ENCODE measurements around the gene P2RY6. TPM values are rescaled to one million over a fixed set of nuclear protein-coding genes. Genes with fewer than 3 reads are reported as not detected.

Gene P2RY6
- total RNA-seq, 2 experiments from 2014 or later: not detected

DNA sequence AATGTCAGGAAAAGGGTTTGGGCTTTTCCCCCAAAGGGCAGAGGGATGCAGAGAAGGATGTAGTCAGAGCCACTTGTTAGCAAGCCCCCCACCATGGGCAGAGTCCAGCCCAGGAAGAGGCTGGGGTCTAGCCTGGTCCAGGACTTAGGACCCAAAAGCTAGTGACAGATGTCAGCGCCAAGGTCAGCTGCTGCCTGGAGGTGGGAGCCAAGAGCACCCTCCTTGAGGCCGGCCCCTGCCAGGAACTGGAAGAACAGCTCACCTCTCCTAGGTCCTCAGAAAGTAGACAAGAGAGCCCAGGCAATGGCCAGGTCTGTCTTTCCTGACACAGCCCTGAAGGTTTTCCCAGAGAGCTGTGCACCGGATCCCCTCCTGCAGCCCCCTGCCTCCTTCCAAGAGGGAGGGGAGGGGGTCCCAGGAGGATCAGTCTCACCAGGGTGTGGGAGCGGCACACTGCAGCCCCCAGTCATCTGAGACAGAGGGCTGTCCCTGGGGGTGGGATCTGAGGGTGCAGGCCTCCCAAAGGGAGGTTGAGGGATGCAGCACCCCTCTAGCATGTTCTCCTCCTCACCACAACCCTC, 21.3 kb downstream of the P2RY6 start:
- DNase-seq (no peak), ATAC-seq (no peak)
- CTCF ChIA-PET: interaction anchor here (1.0 to 4.2 kb wide), 6 partner anchors 8 to 462 kb away, joined by 3 to 34 read pairs (median 4); no protein-coding TSS in a partner anchor
- no peaks in the 10 kb centered on the region for H3K9me3 Mint-ChIP-seq (ENCODE audit: low read depth)
- H3K4me3 Mint-ChIP-seq: no peak overlapping the region
- H3K4me1 Mint-ChIP-seq: peaks cover 13% of the 10 kb centered on the region
- H3K27me3 Mint-ChIP-seq: no peaks in the 10 kb centered on the region
- no peaks in the 10 kb centered on the region for H3K36me3 Mint-ChIP-seq
- H3K27ac Mint-ChIP-seq: no peak overlapping the region

DNA sequence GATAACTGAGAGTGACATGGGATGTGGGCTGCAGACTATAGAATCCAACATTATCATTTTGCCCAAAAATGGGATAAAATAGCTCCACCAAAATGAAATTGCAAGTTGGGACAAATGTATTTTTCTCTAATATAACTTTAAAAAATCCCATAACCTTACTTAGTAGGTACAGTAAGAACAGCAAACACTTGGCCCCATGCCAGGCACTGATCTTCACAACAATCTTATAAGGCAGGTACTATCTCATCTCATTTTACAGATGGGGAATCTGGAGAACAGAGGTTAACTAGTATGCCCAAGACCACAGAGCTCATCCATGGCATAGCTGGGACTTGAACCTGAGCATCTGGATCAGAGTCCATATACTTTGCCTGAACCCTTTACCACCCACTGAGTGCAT, 22.5 kb downstream of the P2RY6 start:
- H3K27me3 Mint-ChIP-seq: no peaks in the 10 kb centered on the region
- no peak overlapping the region for H3K27ac Mint-ChIP-seq
- no peaks in the 10 kb centered on the region for H3K9me3 Mint-ChIP-seq (ENCODE audit: low read depth)

DNA sequence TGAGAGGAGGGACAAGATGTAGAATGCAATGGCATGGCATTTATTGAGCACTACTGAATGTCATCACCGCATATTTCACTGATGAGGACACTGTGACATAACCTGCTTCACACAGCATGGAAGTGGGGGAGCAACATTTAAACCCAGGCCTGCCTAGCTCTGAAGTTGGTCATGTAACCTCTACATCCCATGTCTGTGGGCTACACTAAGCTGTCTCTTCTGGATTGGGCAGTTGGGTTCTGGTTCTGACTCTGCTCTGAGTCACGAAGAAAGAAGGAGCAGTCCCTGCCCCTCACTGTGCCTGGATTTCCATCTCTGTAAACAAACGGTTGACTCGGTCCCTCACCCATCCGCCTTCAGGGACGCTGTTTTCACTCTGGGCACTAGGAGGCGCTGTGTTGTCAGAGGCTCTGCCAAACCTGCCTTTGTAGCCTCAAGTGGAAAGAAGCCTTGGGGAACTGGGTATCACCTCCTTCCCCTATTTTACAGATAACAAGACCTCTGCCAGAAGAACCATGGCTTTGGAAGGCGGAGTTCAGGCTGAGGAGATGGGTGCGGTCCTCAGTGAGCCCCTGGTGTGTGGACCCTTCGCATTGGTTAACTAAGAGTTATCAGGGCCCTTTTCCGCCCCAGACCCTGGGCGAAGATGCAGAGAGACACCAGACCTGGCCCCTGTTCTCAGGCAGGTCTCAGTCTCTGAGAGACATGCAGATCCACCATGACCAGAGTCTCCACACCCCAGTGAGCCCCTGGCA, 23.3 kb downstream of the P2RY6 start:
- DNase-seq (peak; percentile 86), ATAC-seq (peak; percentile 84)
- CTCF ChIA-PET: interaction anchor here (0.6 to 4.9 kb wide), 16 partner anchors 8 to 758 kb away, joined by 3 to 41 read pairs (median 4); partner anchors contain the start of gene ARHGEF17
- no peak overlapping the region for H3K27ac Mint-ChIP-seq
- H3K36me3 Mint-ChIP-seq: no peaks in the 10 kb centered on the region
- no peaks in the 10 kb centered on the region for H3K9me3 Mint-ChIP-seq (ENCODE audit: low read depth)
- H3K4me3 Mint-ChIP-seq: no peak overlapping the region
- no peaks in the 10 kb centered on the region for H3K4me1 Mint-ChIP-seq
- H3K27me3 Mint-ChIP-seq: no peaks in the 10 kb centered on the region

More for the DNA sequence above, 22.5 kb downstream of the P2RY6 start:
- Mint-ChIP-seq H3K4me3 (no peak overlapping the region), H3K4me1 (peaks cover 1% of the 10 kb centered on the region), H3K36me3 (no peaks in the 10 kb centered on the region)
- CTCF ChIA-PET: interaction anchor here (0.6 to 4.9 kb wide), 16 partner anchors 7 to 757 kb away, joined by 3 to 41 read pairs (median 5); partner anchors contain the start of gene ARHGEF17
- ATAC-seq (no peak), DNase-seq (no peak)

DNA sequence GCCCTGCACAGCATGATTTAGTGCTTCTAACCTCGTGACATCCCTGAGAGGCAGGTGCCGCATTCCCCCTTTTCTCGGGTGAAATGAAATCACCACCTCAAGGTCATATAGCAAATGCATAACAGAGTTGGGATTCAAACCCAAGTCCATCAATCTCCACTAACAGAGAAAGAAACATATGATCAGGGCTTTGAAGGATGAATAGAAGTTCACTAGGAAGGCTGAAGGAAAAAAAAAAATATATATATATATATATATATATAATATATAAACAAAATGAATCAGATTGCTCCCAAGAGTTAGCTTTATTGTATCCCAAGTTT, 23.8 kb downstream of the P2RY6 start:
- H3K36me3 Mint-ChIP-seq: no peaks in the 10 kb centered on the region
- no peak for ATAC-seq
- no peak for DNase-seq
- H3K27ac Mint-ChIP-seq: no peak overlapping the region
- H3K27me3 Mint-ChIP-seq: no peaks in the 10 kb centered on the region
- no peaks in the 10 kb centered on the region for H3K9me3 Mint-ChIP-seq (ENCODE audit: low read depth)
- H3K4me3 Mint-ChIP-seq: no peak overlapping the region
- CTCF ChIA-PET: interaction anchor here (3.9 to 4.9 kb wide), 2 partner anchors 11 to 40 kb away, joined by 34 to 41 read pairs; partner anchors contain the start of gene ARHGEF17
- no peaks in the 10 kb centered on the region for H3K4me1 Mint-ChIP-seq

DNA sequence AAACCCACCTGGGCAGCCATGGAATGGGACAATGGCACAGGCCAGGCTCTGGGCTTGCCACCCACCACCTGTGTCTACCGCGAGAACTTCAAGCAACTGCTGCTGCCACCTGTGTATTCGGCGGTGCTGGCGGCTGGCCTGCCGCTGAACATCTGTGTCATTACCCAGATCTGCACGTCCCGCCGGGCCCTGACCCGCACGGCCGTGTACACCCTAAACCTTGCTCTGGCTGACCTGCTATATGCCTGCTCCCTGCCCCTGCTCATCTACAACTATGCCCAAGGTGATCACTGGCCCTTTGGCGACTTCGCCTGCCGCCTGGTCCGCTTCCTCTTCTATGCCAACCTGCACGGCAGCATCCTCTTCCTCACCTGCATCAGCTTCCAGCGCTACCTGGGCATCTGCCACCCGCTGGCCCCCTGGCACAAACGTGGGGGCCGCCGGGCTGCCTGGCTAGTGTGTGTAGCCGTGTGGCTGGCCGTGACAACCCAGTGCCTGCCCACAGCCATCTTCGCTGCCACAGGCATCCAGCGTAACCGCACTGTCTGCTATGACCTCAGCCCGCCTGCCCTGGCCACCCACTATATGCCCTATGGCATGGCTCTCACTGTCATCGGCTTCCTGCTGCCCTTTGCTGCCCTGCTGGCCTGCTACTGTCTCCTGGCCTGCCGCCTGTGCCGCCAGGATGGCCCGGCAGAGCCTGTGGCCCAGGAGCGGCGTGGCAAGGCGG, 24.5 kb downstream of the P2RY6 start:
- CTCF ChIA-PET: interaction anchor here (1.2 to 4.9 kb wide), 6 partner anchors 10 to 112 kb away, joined by 3 to 41 read pairs (median 22); partner anchors contain the start of gene ARHGEF17
- H3K36me3 Mint-ChIP-seq: no peaks in the 10 kb centered on the region
- no peak overlapping the region for H3K27ac Mint-ChIP-seq
- H3K27me3 Mint-ChIP-seq: no peaks in the 10 kb centered on the region
- DNase-seq (no peak), ATAC-seq (no peak)
- no peaks in the 10 kb centered on the region for H3K9me3 Mint-ChIP-seq (ENCODE audit: low read depth)
- H3K4me3 Mint-ChIP-seq: no peak overlapping the region
- no peaks in the 10 kb centered on the region for H3K4me1 Mint-ChIP-seq

DNA sequence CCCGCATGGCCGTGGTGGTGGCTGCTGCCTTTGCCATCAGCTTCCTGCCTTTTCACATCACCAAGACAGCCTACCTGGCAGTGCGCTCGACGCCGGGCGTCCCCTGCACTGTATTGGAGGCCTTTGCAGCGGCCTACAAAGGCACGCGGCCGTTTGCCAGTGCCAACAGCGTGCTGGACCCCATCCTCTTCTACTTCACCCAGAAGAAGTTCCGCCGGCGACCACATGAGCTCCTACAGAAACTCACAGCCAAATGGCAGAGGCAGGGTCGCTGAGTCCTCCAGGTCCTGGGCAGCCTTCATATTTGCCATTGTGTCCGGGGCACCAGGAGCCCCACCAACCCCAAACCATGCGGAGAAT, 25.1 kb downstream of the P2RY6 start:
- no peak for ATAC-seq
- Mint-ChIP-seq H3K27ac (no peak overlapping the region), H3K4me3 (no peak overlapping the region), H3K9me3 (ENCODE audit: low read depth) (no peaks in the 10 kb centered on the region), H3K36me3 (no peaks in the 10 kb centered on the region), H3K27me3 (no peaks in the 10 kb centered on the region), H3K4me1 (no peaks in the 10 kb centered on the region)
- CTCF ChIA-PET: interaction anchor here (1.2 to 4.9 kb wide), 6 partner anchors 10 to 112 kb away, joined by 3 to 41 read pairs (median 10); partner anchors contain the start of gene ARHGEF17
- no peak for DNase-seq

DNA sequence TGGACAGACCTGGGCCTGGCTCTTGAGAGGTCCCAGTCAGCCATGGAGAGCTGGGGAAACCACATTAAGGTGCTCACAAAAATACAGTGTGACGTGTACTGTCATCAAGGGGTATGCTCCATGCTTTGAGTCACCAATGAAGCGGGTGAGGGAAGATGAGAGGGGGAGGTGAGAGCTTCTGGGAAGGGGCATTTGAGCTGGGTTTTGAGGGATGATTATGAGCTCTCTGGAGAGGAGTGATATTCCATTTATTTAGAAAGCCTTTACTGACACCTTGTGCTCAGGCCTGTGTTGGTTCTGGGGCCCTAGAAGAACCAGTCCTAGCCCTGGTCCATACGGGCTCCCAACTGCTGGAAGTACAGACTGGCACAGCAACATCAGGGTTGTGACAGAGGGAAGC, 25.6 kb downstream of the P2RY6 start:
- no peak for ATAC-seq
- no peaks in the 10 kb centered on the region for H3K27me3 Mint-ChIP-seq
- CTCF ChIA-PET: interaction anchor here (1.0 to 4.9 kb wide), 8 partner anchors 9 to 119 kb away, joined by 3 to 41 read pairs (median 10); partner anchors contain the start of gene ARHGEF17
- no peaks in the 10 kb centered on the region for H3K9me3 Mint-ChIP-seq (ENCODE audit: low read depth)
- H3K4me3 Mint-ChIP-seq: no peak overlapping the region
- H3K27ac Mint-ChIP-seq: no peak overlapping the region
- H3K36me3 Mint-ChIP-seq: no peaks in the 10 kb centered on the region
- H3K4me1 Mint-ChIP-seq: no peaks in the 10 kb centered on the region
- no peak for DNase-seq

DNA sequence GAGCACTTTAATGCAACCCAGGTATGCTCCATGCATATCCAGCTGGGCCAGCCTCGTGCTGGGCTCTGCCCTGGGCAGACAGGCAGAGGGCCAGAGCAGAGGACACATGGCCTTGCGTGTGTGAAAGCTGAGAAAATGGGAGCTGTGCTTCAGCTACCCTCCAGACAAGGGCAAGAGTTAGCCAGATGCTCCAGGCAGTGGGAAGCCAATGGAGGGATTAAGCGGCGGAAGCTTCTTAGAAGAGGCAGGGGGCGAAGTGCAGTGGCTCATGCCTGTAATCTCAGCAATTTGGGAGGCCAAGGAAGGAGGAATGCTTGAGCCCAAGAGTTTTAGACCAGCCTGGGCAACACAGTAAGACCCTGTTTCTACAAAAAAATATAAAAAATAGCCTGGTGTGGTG, 26.1 kb downstream of the P2RY6 start:
- ATAC-seq (no peak), DNase-seq (no peak)
- H3K4me3 Mint-ChIP-seq: no peak overlapping the region

DNA sequence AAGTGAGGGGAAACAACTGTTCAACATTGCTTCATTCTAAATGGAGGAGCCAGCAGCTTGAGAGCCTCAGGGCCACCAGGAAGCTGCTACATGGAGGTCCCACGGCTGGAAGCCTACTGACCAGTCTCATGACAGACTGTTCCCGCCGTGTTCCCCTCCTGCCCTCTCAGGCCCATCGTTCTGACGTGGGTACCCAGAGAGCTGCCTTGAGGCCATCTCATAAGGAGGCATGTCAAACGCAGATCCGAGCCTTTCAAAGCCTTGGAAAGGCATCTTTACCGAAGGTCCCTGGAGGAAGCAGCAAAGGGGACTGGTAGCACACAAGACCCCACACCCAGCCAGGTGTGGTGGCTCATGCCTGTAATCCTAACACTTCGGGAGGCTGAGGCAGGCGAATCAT, 27.6 kb downstream of the P2RY6 start:
- no peak overlapping the region for H3K4me3 Mint-ChIP-seq
- CTCF ChIA-PET: interaction anchor here (0.9 to 3.7 kb wide), 5 partner anchors 7 to 52 kb away, joined by 3 to 35 read pairs (median 17); no protein-coding TSS in a partner anchor
- H3K36me3 Mint-ChIP-seq: no peaks in the 10 kb centered on the region
- H3K27ac Mint-ChIP-seq: no peak overlapping the region
- H3K27me3 Mint-ChIP-seq: peaks cover 8% of the 10 kb centered on the region
- H3K9me3 Mint-ChIP-seq (ENCODE audit: low read depth): no peaks in the 10 kb centered on the region
- no peak for ATAC-seq
- no peak for DNase-seq
- no peaks in the 10 kb centered on the region for H3K4me1 Mint-ChIP-seq

More for the DNA sequence above, 26.1 kb downstream of the P2RY6 start:
- Mint-ChIP-seq H3K36me3 (no peaks in the 10 kb centered on the region), H3K27ac (no peak overlapping the region), H3K9me3 (ENCODE audit: low read depth) (no peaks in the 10 kb centered on the region), H3K4me1 (no peaks in the 10 kb centered on the region), H3K27me3 (peaks cover 3% of the 10 kb centered on the region)
- CTCF ChIA-PET: interaction anchor here (1.0 to 4.9 kb wide), 7 partner anchors 9 to 120 kb away, joined by 3 to 41 read pairs (median 10); partner anchors contain the start of gene ARHGEF17

DNA sequence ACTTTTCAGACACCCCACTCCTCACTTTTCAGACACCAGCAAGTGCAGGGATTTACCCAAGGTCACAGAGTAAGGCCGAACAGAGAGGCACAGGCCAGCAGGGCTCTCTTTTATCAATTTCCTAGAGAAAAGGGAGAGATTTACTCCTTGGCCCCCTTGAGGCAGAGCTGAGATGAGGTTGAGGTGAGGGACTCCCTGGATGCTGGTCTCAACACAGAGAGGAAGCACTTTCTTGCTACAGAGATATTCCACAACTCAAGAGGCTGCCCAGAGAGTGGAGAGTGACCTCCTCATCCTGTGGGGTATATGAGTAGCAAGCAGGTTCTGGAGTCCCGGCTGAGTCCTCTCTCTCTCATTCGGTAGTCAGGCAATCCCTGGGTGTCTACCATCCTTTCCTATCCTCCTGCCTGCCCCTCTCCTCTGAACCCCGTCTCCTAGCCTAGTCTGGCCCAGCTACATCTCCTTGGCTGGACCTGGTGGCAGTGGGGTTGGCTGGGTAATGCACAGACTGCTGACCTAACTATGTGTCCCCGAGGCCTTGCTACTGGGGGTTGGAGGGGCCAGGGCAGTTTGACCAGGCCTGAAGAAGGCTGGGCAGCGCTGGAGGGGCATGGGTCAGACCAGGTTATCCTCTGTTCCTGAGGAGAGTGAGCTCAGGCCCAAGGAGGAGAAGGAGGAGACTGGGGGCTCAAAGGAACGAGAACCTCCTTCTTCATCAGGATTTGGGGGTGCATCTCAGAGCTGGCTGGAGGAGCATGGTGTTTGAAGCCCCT, 34.1 kb downstream of the P2RY6 start:
- no peaks in the 10 kb centered on the region for H3K36me3 Mint-ChIP-seq
- no peak overlapping the region for H3K4me3 Mint-ChIP-seq
- H3K27ac Mint-ChIP-seq: no peak overlapping the region
- H3K27me3 Mint-ChIP-seq: peaks cover 33% of the 10 kb centered on the region
- CTCF ChIA-PET: interaction anchor here (0.6 to 17.2 kb wide), 27 partner anchors 10 to 355 kb away, joined by 3 to 190 read pairs (median 6); no protein-coding TSS in a partner anchor
- no peak for DNase-seq
- H3K9me3 Mint-ChIP-seq (ENCODE audit: low read depth): no peaks in the 10 kb centered on the region
- peaks cover 6% of the 10 kb centered on the region for H3K4me1 Mint-ChIP-seq
- no peak for ATAC-seq

DNA sequence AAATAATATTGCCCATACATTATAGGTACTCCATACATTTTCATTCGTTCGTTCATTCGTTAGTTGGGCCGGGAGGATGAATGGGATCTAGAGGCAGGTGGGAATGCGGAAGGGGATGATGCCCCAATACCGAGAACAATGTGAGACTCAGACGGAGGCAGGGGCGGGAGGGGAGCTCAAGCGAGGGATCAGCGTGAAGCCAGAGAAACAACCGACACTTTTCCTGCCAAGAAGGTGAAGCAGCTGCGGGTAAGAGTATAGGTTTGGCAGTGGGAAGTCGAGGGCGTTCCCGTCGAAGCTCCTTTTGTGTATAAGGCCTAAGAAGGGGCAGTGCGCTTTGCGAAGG, 34.8 kb downstream of the P2RY6 start:
- DNase-seq (no peak), ATAC-seq (no peak)
- Mint-ChIP-seq H3K9me3 (ENCODE audit: low read depth) (no peaks in the 10 kb centered on the region), H3K27me3 (peaks cover 33% of the 10 kb centered on the region), H3K27ac (no peak overlapping the region), H3K4me1 (peaks cover 6% of the 10 kb centered on the region), H3K4me3 (peak overlapping the region; percentile 74), H3K36me3 (no peaks in the 10 kb centered on the region)
- CTCF ChIA-PET: interaction anchor here (0.9 to 17.2 kb wide), 27 partner anchors 10 to 354 kb away, joined by 3 to 190 read pairs (median 6); no protein-coding TSS in a partner anchor

DNA sequence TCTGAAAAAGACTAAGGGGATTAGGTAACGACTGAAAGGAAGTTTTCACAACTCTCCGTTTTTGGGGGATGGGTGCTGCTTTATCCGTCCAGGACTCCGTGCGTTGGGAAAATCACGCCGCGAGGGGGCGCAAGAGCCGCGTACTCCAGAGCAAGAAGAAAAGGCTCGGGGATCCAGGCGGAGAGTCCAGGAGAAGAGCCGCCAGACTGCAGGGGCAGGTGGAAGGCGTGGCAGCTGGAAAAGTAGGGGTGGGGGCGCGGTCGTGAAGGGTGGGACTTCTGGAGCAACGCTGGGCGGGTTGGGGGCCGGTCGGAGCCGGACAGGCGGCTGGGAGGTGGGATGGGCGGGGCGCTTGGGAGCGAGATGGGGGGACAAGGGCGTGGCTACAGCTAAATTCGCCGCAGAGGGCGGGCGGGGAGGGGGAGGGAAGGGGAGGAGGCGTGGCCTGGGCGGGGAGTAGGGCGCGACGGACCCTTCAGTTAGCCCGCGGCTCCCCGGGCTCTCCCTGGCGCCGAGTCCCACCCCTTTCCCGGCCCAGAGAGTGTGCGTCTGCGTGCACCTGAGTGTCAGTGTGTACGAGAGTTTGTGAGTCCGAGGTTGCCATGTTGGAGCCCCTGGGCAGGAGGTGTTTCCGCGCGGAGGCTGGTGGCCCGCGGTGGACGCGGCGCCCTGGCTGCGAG, 35.3 kb downstream of the P2RY6 start:
- DNase-seq (peak; percentile 93), ATAC-seq (peak; percentile 76)
- Mint-ChIP-seq H3K4me3 (peak overlapping the region; percentile 74), H3K27me3 (peaks cover 33% of the 10 kb centered on the region), H3K27ac (peak overlapping the region; percentile 44), H3K9me3 (ENCODE audit: low read depth) (no peaks in the 10 kb centered on the region), H3K36me3 (no peaks in the 10 kb centered on the region), H3K4me1 (peaks cover 6% of the 10 kb centered on the region)
- CTCF ChIA-PET: interaction anchor here (0.6 to 17.2 kb wide), 30 partner anchors 10 to 354 kb away, joined by 3 to 190 read pairs (median 5); no protein-coding TSS in a partner anchor

Data from activated CD8-positive, alpha-beta memory T cell treated with anti-CD3 and anti-CD28 coated beads, Interleukin-2, amount 10 ng/mL, durations not matched to agents 7 days and 5 days (primary cell).